Measurements from ENCODE around the gene MTA2. TPM values are rescaled to one million over a fixed set of nuclear protein-coding genes. Genes with fewer than 3 reads are reported as not detected.
"Not testable (repeated sequence)": the region's sequence is repeated elsewhere in the genome, so short reads cannot be mapped to it uniquely, and the experiment has no call there.

MTA2 gene
- total RNA-seq, 1 donor from 2014 or later = 215 TPM

DNA sequence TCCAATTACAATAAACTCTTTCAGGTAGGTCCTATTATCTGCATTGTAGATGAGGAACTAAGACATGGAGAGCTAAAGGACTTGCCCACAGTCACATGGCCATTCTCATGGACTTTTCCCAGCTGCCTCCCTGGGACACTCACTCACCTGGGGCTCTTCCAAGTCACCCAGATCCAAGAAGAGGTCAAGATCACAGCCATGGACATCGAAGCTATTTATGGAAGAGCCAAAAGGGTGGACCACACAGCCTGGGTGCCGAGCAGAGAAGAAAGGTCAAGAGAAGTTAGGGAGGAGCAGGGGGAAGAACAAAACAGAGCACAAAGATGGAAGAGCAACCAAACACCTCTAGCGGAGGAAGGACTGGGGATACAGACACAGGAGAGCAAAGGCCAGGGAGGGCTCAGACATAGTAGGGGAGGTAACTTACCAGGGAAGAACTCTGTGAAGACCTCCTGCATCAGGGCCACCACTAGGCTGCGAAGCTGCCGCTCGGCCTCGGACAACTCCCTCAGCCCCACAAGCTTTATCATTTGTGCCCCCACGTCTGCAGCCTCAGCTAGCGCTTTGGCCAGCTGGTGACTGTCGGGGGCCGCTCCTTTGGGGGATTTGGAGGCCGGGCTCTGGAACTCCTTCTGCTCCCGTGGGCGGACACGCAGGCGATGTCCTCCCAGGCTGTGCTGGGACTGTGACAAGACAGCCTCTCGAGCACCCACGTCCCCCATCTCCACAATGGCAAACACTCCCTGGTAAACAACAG lies 20.5 kb downstream of the MTA2 start:
- intact Hi-C loops (cut with micrococcal nuclease) = no loop called here
- H3K27ac Mint-ChIP-seq = no peak overlapping the region
- no peaks in the 10 kb centered on the region for H3K9me3 Mint-ChIP-seq
- no peak for DNase-seq (ENCODE audit: low spot score)
- H3K36me3 Mint-ChIP-seq (ENCODE audit: low read depth) = peaks cover 49% of the 10 kb centered on the region
- no peaks in the 10 kb centered on the region for H3K4me1 Mint-ChIP-seq (ENCODE audit: low read depth)
- no peaks in the 10 kb centered on the region for H3K27me3 Mint-ChIP-seq (ENCODE audit: low read depth)
- no peak overlapping the region for H3K4me3 Mint-ChIP-seq (ENCODE audit: low read depth)

DNA sequence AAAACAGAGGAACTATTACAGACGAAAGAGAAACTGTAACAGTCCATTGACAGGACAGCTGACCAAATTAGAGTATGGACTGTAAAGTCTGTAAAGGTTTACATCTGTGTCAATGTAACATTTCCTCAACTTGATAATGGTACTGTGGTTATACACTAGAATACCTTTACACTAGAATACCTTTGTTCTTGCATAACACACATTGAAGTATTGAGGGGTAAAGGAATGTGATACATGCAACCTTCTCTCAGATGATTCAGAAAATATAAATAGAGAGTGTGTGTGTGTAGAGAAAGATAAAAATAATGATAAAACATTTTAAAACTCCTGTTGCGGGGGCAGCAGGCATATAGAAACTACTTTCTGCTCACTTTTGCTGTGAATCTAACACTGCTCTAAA lies 22.4 kb downstream of the MTA2 start:
- H3K27me3 Mint-ChIP-seq (ENCODE audit: low read depth) = no peaks in the 10 kb centered on the region
- intact Hi-C loops (cut with micrococcal nuclease) = no loop called here
- no peak overlapping the region for H3K27ac Mint-ChIP-seq
- DNase-seq (ENCODE audit: low spot score) = no peak
- peaks cover 9% of the 10 kb centered on the region for H3K4me1 Mint-ChIP-seq (ENCODE audit: low read depth)
- H3K4me3 Mint-ChIP-seq (ENCODE audit: low read depth) = no peak overlapping the region
- H3K36me3 Mint-ChIP-seq (ENCODE audit: low read depth) = peaks cover 57% of the 10 kb centered on the region
- H3K9me3 Mint-ChIP-seq = no peaks in the 10 kb centered on the region

DNA sequence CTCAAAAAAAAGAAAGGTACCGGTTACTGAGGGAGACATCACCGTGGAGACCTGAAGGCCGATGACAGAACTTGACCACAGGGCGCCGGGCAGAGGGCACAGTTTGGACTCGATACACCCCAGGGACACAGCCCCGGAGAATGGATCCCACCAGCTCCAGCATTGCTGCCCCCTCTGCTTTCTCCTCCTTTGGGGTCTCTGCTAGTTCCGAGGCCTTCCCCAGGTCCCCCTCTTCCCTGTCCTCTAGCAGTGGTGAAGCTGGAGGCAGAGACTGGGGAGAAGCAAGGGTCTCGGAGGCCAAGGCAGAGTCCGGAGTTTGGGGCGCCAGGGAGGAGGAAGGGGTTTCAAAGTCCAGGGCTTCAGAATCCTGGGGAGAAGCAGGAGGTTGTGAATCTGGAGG lies 23.1 kb downstream of the MTA2 start:
- Mint-ChIP-seq H3K9me3 (no peaks in the 10 kb centered on the region), H3K36me3 (ENCODE audit: low read depth) (peaks cover 60% of the 10 kb centered on the region), H3K4me1 (ENCODE audit: low read depth) (peaks cover 9% of the 10 kb centered on the region), H3K4me3 (ENCODE audit: low read depth) (no peak overlapping the region), H3K27ac (no peak overlapping the region), H3K27me3 (ENCODE audit: low read depth) (no peaks in the 10 kb centered on the region)
- intact Hi-C loops (cut with micrococcal nuclease) = no loop called here
- no peak for DNase-seq (ENCODE audit: low spot score)

DNA sequence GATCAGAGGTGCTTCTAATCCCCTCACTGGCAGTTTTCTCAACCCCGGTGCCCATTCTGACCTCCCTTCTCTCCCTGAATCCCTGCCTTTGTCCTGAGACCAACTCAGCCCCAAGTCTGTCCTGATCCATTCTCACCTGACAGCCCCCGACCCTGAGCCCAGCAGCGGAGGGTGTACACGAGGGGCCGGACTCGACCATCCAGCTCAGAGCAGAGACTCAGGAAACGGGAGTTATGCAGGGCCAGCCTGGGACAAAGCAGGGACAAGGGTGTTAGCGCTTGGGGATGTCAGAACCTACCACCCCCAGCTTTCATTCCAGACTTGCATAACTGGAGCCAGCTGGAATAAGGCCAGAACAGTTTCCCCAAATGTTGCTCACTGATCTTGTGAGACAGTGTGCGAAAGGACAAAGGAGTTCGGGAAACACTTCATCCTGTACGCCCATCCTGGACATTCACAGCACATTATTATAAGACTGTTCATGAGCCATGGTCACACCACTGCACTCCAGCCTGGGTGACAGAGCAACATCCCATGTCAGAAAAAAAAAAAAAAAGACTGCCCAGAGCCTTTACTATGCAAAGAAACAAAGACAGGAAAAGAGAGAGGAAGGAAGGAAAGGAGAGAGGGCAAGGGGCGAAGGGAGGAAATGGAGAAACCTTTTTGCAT lies 24.5 kb downstream of the MTA2 start:
- Mint-ChIP-seq H3K4me1 (ENCODE audit: low read depth) (peaks cover 16% of the 10 kb centered on the region), H3K36me3 (ENCODE audit: low read depth) (peaks cover 66% of the 10 kb centered on the region), H3K27me3 (ENCODE audit: low read depth) (no peaks in the 10 kb centered on the region), H3K9me3 (no peaks in the 10 kb centered on the region), H3K4me3 (ENCODE audit: low read depth) (no peak overlapping the region), H3K27ac (no peak overlapping the region)
- no peak for DNase-seq (ENCODE audit: low spot score)
- intact Hi-C loops (cut with micrococcal nuclease) = no loop called here

DNA sequence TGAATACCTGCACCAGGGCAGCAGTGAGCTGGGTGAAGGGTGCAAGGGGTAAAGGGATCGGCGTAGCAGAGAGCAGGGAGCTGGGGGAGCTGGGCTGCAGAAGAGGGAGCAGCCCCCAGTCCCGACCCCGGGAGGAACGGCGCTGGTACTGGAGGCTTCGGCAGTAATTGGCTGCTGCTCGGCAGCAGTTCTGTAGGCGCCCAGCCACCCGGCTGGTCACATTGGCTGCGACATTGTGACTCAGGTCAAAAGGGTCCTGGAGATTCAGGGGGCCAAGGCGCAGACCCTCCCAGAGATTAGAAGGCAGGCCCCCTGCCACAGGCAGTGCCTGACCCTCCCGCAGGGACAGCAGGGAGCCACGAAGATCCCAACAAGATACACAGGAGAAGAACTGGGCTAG lies 25.8 kb downstream of the MTA2 start:
- Mint-ChIP-seq H3K9me3 (no peaks in the 10 kb centered on the region), H3K4me1 (ENCODE audit: low read depth) (peaks cover 30% of the 10 kb centered on the region), H3K27ac (peak overlapping the region; percentile 36), H3K36me3 (ENCODE audit: low read depth) (peaks cover 71% of the 10 kb centered on the region), H3K27me3 (ENCODE audit: low read depth) (no peaks in the 10 kb centered on the region), H3K4me3 (ENCODE audit: low read depth) (peak overlapping the region; percentile 92)
- intact Hi-C loops (cut with micrococcal nuclease) = no loop called here
- no peak for DNase-seq (ENCODE audit: low spot score)

DNA sequence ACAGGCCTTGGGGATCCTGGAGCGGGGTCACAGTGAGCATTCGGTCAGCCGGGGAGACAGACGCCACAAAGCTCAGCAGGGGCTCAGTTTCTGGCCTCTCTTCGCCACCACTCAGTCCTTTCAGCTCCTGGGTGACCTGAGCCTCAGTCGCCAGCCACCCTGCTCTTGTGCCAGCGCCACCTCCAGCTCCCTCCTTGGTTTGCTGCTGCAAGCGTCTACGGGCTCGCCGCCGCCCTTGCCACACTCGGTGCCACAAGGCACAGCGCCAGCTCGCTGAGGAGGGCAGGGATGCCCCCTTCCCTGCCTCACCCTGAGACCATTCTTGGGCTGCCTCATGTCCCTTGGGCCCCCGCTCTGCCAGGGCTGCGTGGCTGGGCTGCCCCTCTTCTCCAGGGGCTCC lies 26.5 kb downstream of the MTA2 start:
- no peak for DNase-seq (ENCODE audit: low spot score)
- Mint-ChIP-seq H3K27me3 (ENCODE audit: low read depth) (no peaks in the 10 kb centered on the region), H3K9me3 (no peaks in the 10 kb centered on the region), H3K27ac (peak overlapping the region; percentile 95), H3K36me3 (ENCODE audit: low read depth) (peaks cover 76% of the 10 kb centered on the region), H3K4me1 (ENCODE audit: low read depth) (peaks cover 33% of the 10 kb centered on the region), H3K4me3 (ENCODE audit: low read depth) (peak overlapping the region; percentile 92)
- intact Hi-C loops (cut with micrococcal nuclease) = no loop called here

DNA sequence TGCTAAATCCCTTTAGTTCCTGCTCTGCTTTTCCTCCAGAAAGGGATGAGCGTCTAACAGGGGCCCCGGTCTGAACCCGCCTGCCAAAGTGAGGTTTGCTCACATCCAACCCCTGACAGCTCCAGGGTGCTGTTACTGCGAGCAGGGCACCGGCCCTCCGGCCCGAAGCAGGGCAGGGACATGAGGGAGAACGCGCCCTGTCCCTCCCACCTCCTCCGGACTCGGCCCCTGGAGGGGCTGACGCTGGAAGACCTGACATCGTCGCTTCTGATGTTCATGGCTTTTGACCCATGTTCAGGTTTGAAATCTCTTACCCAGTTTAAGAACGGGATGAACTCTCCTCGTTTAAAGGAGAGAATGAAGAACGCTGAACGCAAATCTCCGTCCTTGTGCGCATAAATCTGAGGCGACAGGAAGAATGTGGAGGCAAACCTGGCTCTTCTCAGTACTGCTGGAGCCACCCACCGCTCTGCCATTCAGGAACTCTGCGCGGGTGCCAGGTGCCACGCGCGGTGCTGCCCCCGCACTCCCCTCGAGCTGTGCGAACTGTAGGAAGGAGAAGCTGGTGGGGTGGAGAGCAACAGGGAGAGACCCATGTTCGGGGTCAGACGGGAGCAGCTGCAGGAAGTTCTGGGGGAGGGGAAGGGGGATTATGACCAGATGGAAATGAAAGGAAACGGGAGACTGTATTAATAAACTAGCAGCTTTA lies 27.1 kb downstream of the MTA2 start:
- no peak for DNase-seq (ENCODE audit: low spot score)
- Mint-ChIP-seq H3K36me3 (ENCODE audit: low read depth) (peaks cover 82% of the 10 kb centered on the region), H3K4me1 (ENCODE audit: low read depth) (peaks cover 35% of the 10 kb centered on the region), H3K9me3 (no peaks in the 10 kb centered on the region), H3K27ac (peak overlapping the region; percentile 95), H3K27me3 (ENCODE audit: low read depth) (no peaks in the 10 kb centered on the region), H3K4me3 (ENCODE audit: low read depth) (peak overlapping the region; percentile 92)
- intact Hi-C loops (cut with micrococcal nuclease) = loop anchor here (1.0 to 5.0 kb wide), 2 partner anchors 17 to 38 kb away; partner anchors contain the start of genes EML3, ROM1 and TUT1

DNA sequence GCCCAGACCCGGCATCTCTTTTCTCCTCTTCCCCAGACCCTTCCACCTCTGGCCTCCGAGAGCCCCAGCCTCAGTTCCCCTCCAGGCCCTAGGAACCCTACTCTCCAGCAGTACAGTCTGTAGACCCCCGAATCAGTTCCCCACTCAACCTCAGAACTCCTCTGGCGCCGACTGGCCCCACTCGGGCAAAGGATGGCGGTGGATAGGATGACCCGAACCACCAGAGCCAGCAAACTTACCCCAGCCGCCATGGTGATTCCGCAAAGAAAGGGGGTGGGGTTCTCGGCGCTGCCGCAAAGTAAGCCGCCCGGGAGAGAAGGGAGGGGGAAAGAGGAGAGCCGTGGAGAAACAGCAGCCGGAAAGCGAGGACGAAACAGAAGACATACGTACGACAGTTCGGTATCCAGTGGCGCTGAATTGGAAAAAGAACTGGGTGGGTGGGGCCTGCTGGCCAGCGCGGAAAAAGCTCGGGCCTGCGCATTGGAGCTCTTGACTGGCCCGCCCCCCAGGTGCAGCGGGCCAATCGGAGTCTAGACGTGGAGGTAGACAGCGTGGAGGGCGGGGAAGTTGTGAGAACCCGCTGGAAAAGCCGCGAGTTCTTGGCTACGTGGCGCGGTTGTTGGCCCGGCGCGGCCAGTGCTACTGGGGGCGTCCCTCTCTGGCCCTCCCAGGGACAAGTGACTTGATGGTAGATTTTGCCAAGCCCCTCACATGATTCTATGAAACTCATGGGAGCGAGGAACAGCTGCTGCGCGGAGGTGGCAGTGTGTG lies 27.9 kb downstream of the MTA2 start, which contains the start of gene EEF1G:
EEF1G (minus strand) TSS at position 300 of the 771 bp plus-strand sequence; CDS start at position 251, 49 bp downstream.
- Mint-ChIP-seq H3K36me3 (ENCODE audit: low read depth) (peaks cover 89% of the 10 kb centered on the region), H3K4me3 (ENCODE audit: low read depth) (peak within 1 kb of the TSS; percentile 92), H3K9me3 (no peaks in the 10 kb centered on the region), H3K27me3 (ENCODE audit: low read depth) (no peaks in the 10 kb centered on the region), H3K4me1 (ENCODE audit: low read depth) (peaks cover 35% of the 10 kb centered on the region), H3K27ac (peak within 1 kb of the TSS; percentile 95)
- peak; percentile 99 for DNase-seq (ENCODE audit: low spot score)
- intact Hi-C loops (cut with micrococcal nuclease) = loop anchor here (1.0 to 5.0 kb wide), 3 partner anchors 17 to 39 kb away; partner anchors contain the start of genes EML3, ROM1 and TUT1

DNA sequence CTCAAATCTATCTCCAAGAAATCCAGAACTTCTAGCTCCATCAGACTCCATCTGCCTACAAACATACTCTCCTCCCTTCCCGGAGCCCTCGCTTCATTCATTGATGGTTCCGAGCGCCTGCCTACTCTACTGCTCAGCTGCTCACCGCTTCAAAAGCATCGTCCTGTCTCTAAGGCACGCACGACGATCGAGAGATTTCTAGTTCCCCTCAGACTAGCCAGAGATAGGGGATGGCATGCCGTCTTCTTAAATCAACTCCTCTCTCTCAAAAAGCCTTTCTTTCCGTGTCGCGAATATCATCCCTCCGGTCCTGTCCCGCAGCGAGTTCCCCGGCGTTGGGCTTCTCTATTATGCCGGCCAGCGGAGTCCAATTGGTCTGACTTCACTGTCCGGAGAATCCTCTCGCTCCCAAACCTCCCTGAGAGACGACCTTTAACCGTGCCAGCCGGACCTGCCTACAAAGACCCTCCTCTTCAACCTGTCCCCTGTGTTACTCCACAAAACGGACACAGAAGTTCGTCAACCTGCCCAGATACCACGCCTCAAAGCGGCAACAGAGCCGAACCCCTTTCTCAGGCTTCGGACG lies 28.6 kb downstream of the MTA2 start:
- Mint-ChIP-seq H3K27me3 (ENCODE audit: low read depth) (no peaks in the 10 kb centered on the region), H3K36me3 (ENCODE audit: low read depth) (peaks cover 88% of the 10 kb centered on the region), H3K9me3 (no peaks in the 10 kb centered on the region), H3K4me1 (ENCODE audit: low read depth) (peaks cover 35% of the 10 kb centered on the region), H3K27ac (peak overlapping the region; percentile 95), H3K4me3 (ENCODE audit: low read depth) (peak overlapping the region; percentile 92)
- DNase-seq (ENCODE audit: low spot score) = no peak
- intact Hi-C loops (cut with micrococcal nuclease) = loop anchor here (2.0 to 5.0 kb wide), 2 partner anchors 16 to 39 kb away; partner anchors contain the start of genes EML3 and ROM1

DNA sequence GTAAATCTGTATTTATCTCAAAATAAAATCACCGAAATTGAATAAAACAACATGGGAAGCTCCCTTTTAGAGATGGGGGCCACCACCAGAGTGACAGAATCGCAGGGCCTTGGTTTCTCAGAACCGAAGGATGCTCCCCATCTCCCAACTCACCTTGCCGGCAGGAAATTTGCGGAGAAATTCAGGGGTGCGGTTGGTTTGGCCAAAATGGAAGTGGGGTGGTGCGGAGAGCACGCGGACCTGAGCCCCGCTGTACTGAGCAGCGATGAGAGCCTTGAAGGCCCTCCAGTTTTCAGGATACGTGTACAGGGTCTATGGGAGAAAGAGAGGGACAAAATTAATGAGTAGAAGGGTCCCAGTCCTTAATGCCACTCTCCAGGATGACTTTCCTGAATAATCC lies 29.2 kb downstream of the MTA2 start:
- Mint-ChIP-seq H3K4me1 (ENCODE audit: low read depth) (peaks cover 37% of the 10 kb centered on the region), H3K4me3 (ENCODE audit: low read depth) (peak overlapping the region; percentile 92), H3K27ac (peak overlapping the region; percentile 26), H3K27me3 (ENCODE audit: low read depth) (no peaks in the 10 kb centered on the region), H3K36me3 (ENCODE audit: low read depth) (peaks cover 85% of the 10 kb centered on the region), H3K9me3 (no peaks in the 10 kb centered on the region)
- DNase-seq (ENCODE audit: low spot score) = no peak
- intact Hi-C loops (cut with micrococcal nuclease) = loop anchor here (2.0 to 5.0 kb wide), 2 partner anchors 16 to 40 kb away; partner anchors contain the start of genes EML3 and ROM1

DNA sequence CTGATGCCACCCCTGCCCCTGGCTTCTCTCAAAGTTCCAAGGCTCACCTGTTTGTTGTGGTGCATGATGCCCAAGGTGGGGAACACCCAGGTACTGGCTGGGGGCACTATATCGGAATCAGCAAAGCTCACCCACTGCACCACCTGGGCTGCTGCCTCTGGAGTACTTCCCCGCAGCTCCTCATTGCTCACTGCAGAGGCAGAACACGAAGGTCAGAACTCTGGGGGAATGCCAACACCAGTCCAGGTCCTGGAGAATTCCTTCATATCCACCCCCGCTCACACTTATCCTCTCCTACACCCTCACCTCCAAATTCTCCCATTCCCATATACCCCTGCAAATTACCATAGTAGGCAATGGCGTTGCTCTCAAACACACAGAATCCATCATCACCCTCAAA lies 30.2 kb downstream of the MTA2 start:
- peak overlapping the region; percentile 2 for H3K27ac Mint-ChIP-seq
- peaks cover 43% of the 10 kb centered on the region for H3K4me1 Mint-ChIP-seq (ENCODE audit: low read depth)
- intact Hi-C loops (cut with micrococcal nuclease) = loop anchor here (5.0 kb wide), 1 partner anchor 41 kb away; the partner anchor contains the start of genes EML3 and ROM1
- peaks cover 89% of the 10 kb centered on the region for H3K36me3 Mint-ChIP-seq (ENCODE audit: low read depth)
- peak overlapping the region; percentile 92 for H3K4me3 Mint-ChIP-seq (ENCODE audit: low read depth)
- not testable (repeated sequence) for H3K9me3 Mint-ChIP-seq; H3K27me3 Mint-ChIP-seq (ENCODE audit: low read depth); DNase-seq (ENCODE audit: low spot score)

DNA sequence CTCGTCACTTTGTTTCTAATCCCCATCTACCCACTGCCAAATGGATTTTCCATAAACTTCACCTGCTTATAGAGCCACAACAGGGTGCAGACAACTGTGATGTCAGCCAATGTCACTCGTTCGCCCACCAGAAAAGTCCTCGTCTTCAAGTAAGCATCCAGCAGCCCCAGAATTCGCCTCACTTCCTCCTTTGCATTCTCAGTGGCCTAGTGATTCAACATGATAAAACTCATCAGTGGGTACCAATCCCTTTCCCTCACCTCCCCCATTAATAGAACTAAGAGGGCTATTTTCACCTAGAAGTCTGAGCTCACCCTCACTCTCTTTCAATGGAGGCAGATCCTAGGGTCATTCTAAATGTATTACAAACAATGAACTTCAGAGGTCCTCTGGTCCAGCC lies 30.8 kb downstream of the MTA2 start:
- Mint-ChIP-seq H3K27ac (peak overlapping the region; percentile 58), H3K4me3 (ENCODE audit: low read depth) (peak overlapping the region; percentile 48), H3K36me3 (ENCODE audit: low read depth) (peaks cover 89% of the 10 kb centered on the region), H3K4me1 (ENCODE audit: low read depth) (peaks cover 48% of the 10 kb centered on the region)
- DNase-seq (ENCODE audit: low spot score); H3K27me3 Mint-ChIP-seq (ENCODE audit: low read depth); H3K9me3 Mint-ChIP-seq: not testable (repeated sequence)
- intact Hi-C loops (cut with micrococcal nuclease) = loop anchor here (5.0 kb wide), 1 partner anchor 41 kb away; the partner anchor contains the start of genes EML3 and ROM1

All from activated T-helper 2 cell treated with anti-CD3 and anti-CD28 coated beads, Interferon-gamma antibody, Interleukin-2, Interleukin-4, amounts not matched to agents 10 μg/mL and 5 μg/mL and 100 μg/mL, durations not matched to agents 14 hours and 24 hours and 36 hours (primary cell).